ENCODE results near the gene VASH1. TPM values are rescaled to one million over a fixed set of nuclear protein-coding genes. Genes with fewer than 3 reads are reported as not detected.
"Not testable (repeated sequence)": the region's sequence is repeated elsewhere in the genome, so short reads cannot be mapped to it uniquely, and the experiment has no call there.

The VASH1 gene
- total RNA-seq = 94.6 and 104 TPM in 2 replicates

DNA sequence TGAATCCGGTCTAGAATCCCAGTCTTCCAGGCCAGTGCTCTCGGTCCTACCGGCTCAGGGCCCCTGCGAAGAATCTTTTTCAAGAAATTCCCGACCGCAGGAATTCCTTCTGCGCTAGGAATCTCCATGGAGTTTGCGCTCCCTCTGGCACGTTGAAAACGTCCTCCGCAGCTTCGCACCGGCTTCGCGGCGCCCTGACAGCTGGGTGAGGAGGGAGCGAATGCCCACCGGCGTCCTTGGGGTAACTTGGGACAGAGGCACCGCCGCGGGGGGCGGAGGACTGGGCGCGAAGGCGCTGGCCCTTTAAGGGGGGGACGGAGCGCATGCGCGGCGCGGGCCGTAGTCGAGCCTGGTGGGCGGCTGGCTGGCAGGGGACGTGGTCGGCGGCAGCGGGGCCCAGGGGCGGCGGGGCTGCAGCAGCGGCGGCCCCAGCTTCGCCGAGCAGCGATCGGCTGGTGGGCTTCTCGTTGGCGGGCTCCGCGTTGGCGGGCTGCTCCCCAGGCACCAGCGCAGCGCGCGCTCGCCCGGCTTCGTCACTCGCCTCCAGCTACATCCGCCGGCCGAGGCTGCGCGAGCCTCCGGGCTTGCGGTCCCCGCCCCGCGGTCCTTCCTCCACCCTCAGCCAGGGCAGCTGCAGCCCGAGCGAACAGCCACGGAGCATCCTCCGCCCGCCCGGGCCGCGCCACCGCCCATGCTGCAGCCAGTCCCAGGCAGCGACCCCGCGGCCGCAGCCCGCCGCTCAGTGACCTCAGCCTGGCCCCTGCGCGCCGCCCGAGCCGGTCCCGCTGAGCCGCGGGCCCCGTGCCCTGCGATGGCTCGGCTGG lies at the start of gene VASH1:
VASH1 (plus strand) TSS at position 333 of the 824 bp plus-strand sequence. CDS start 1,354 bp downstream, outside the sequence.
- peak; percentile 29 for DNase-seq (ENCODE audit: low read depth, low spot score)

DNA sequence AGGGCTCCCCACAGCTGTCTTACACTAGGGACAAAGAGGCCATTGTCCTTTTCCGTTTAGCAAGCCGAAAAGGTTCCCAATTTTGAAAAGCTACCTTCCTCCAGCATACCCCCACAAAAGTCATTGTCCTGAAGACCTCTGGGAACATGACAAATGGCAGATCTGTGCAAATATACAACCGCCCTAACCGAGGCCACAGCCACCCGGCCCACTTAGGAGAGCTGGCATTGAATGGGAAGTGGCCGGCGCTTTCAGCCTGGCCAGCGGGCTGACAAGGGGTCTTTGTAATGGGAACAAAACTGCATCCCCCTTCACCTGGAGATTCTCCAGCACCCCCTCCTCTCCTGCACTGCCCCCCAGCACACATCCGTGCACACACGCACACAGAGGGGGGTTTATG lies 48.1 kb upstream of the VASH1 start:
- DNase-seq (ENCODE audit: low read depth, low spot score) = no peak

DNA sequence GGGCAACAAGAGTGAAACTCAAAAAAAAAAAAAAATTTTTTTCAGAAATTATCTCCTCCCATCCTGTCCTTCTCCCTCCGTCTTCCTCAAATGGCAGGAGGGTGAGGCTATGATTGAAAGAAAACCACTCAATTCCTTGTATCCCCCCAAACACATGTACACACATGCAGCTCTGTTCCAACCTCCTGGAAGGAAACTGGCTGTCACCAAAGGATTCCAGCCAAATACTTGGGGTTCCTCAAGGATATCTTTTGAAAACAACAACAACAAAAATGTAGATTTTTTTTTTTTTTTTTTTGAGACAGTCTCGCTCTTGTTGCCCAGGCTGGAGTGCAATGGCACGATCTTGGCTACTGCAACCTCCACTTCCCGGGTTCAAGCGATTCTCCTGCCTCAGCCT lies 46.8 kb upstream of the VASH1 start:
- DNase-seq (ENCODE audit: low read depth, low spot score) = no peak

DNA sequence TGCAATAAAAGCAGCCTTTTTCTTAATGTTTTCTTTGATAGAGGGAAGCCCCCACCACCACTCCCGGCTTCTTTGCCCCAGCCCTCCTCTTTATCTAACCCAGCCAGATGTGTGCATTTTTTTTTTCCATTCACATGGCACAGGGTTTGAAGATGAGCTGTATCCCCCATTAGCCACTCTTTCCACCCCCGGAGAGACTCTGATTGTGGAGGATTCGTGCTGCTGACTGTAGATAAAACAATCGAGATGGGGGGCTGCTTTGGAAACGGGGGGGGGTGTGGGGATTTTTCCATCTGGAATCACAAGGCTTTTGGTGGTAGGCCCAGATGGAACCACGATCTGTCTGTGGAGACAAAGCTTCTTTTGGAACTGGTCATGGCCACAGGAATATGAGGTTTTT lies 46.2 kb upstream of the VASH1 start:
- no peak for DNase-seq (ENCODE audit: low read depth, low spot score)

DNA sequence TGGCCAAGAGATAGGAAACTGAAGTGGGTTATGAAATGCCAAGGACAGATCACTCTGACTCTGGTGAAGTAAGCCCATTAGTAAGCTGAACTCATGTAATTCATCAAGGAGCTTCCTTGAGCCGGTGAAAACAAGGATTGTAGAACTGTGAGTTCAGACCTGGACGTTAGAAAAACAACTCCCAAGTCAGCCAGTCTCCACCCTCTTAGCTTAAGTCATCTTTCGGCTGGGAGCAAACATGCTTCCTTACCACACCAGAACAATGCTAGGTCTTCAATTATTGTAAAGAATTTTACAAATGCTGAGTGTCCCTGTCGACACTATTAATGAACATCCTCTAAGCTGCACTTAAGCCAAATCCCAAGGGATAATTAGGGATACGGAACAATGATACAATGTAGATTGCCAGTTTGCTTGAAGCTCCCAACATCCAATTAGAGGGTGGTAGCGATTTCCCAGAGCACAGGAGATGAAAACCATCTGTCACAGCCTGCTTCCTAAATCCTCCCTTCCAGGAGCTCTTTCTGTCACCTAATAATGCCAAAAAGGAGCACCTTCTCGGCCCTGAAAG lies 45.7 kb upstream of the VASH1 start:
- DNase-seq (ENCODE audit: low read depth, low spot score) = no peak

DNA sequence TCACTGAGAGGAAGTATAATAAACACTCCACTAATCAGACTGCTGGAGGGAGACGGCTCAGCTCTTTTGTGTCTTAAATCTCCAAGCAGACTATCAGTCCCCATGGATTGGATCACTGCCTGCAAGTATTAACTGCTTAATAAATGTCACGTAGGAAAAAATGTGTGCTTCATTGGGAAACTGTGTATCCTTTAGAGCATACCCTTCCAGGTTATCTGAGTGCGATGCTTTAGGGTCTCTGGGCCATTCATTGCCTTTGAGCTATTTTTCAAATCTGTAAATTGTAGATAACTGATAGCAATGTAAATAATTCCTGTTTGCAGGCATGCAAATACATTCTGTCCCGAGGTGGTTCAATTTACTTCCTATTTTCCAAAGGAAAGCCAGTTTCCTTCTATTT lies 45.0 kb upstream of the VASH1 start:
- DNase-seq (ENCODE audit: low read depth, low spot score) = no peak

DNA sequence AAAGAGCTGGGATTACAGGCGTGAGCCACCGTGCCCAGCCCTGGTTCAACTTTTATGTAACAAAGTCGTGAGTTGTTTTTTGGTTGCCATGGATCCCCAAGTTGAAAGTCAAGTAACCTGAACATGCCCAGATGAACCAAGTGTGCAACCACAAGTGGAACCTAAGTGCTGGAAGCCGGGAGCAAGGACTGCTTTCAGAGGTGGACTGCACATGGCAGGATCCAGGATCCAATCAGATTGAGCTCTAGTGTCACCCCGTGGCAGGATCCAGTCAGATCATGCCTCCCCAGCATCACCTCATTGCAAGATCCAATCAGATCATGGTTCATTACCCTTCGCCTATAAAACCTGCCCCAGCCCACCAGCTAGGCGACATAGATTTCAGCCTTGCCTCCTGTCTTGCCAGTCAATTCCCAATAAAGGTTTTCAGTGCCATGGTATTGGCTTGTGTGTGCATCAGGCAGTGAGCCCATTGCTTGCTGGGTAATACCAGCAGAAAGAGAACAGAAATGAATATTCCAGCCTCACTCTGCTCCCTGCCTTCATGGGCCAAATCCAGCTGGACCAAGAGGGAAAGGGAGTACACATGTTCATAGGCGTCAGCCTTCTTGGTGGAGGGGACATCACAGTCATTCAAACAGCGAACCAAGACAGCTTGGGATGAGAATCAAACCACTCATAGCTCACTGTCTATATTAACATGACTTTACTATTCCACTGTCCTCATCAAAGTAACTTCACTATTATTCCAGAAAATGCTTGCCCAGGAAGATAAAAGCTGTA lies 43.6 kb upstream of the VASH1 start:
- no peak for DNase-seq (ENCODE audit: low read depth, low spot score)

DNA sequence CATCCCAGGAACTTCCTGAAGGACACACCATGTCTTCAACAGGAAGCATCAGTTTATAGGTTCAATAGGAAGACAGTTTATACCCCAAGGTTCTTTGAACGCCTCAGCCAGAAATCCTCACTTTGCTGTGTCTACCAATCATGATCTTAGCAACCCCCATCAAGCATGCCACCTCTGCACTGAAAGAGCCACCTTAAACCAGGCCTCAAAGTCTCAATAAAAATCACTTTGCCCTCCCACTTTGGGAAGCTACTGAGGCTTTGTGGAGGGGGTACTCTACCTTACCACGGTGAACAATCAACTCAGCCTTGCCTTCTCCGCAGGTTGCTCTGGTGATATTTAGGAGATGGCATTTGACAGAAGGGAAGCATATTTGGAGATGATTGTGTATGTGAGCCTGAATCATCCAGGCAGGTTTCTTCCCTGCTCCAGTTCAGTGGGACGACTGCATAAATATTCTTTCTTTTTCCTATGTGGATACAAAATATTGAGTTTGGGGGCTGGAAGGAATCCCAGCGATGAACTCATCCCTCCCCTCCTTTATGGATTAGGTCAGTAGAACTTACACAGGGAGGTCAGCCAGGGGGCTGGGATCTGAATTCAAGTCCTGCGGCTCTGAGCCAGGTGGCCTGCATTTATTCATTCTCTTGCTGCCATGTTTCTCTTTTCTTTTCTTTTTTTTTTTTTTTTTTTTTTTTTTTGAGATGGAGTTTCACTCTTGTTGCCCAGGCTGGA lies 42.8 kb upstream of the VASH1 start:
- no peak for DNase-seq (ENCODE audit: low read depth, low spot score)

DNA sequence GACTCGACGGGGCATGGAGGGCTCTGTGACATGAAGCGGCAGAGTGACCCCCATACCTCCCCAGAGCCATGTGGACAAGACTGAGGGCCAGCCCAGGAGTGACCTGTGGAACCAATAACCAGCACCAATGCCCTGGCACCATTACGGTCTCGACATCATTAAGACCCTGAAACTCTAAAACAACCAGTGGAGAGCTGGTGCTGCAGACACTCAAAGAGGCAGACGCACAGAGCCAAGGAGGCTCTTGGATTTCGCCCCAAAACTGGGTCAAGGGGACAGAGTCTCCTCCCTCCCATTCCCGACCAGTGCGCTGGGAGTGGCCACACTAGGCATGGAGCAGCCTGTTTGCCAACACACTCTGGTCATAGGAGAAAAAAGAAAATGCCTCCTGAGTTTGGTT lies 41.6 kb upstream of the VASH1 start:
- no peak for DNase-seq (ENCODE audit: low read depth, low spot score)

DNA sequence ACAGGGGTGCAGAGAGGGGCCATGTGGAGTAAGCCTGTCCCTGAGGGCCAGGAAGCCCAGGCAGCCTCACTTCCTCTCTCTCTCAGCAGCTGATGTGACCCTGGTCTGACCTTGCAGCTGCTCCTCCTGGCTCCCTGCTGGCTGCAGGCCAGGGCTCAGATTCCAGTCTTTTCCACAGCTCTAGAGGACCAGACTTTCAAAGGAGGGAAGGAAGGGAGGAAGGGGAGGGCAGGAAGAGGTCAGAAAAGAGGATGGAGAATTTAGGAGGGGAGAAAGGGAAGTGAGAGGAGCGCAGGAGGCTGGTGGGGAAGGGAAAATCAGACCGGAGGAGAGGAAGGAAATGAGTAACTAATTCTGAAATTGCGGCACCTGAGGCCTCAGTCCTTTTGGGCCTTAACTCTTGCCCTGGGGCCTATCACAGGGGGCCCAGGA lies 40.9 kb upstream of the VASH1 start:
- peak; percentile 83 for DNase-seq (ENCODE audit: low read depth, low spot score)

DNA sequence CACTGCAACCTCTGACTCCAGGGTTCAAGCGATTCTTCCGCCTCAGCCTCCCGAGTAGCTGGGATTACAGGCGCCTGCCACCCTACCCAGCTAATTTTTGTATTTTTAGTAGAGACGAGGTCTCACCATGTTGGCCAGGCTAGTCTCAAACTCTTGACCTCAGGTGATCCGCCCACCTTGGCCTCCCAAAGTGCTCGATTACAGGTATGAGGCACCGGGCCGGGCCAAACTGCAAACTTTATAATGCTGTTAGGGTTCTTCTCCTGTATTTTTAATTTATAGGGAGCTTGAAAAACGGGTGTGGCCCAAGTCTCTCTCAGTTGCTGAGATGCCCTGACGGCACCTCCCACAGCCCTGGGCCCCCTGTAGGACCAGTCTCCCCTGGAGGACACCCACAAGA lies 39.8 kb upstream of the VASH1 start:
- DNase-seq (ENCODE audit: low read depth, low spot score) = not testable (repeated sequence)

DNA sequence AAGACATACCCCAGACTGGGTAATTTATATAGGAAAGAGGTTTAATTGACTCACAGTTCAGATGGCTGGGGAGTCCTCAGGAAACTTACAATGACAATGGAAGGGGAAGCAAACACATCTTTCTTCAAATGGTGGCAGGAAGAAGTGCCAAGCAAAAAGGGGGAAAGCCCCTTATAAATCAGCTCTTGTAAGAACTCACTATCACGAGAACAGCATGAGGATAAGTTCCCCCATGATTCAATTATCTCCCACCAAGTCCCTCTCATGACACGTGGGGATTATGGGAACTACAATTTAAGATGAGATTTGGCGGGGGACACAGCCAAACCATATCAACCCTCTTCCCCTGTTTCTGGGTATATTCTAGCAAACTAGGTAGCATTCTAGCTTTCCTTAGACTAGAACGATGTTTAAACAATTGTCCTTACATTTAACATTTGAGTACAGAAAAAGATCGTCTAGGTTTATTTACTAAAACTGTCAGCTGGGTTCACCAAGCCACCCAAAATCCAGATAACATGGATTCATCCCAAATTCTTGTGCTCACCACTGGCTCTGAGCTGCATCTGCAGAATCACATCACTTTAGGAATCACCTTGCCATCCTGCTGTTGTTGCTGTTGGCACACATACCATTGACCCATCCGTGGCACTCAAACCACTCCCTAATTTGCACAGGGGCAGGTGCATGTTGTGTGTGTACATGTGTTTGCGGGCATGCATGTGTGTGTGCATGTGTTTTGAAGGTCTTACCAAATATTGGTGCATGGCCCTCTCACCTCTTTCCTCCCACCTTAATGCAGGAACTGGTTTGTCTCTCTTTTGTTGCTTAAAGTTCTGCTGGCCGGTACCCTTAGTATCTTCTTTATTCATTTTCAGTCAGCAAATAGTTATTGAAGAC lies 36.4 kb upstream of the VASH1 start:
- DNase-seq (ENCODE audit: low read depth, low spot score) = no peak

DNA sequence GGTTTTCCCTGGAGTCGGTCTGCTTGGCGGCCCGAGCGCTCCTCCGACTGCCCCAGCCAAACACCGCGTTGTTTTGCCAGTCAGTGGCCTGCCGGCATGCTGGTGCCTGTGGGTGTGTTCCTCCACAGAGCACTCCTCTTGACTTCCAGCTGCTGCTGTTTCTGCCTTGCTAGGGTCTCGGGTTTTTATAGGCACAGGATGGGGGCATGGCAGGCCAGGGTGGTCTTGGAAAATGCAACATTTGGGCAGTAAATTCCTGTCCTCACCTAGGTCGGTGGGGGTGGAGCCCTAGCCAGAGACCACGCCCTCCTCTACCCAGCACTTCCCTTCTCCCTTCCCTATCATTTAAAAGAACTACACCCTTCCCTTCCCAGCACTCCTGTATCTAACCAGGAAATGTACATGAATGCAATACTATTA lies 34.7 kb upstream of the VASH1 start:
- DNase-seq (ENCODE audit: low read depth, low spot score) = no peak

DNA sequence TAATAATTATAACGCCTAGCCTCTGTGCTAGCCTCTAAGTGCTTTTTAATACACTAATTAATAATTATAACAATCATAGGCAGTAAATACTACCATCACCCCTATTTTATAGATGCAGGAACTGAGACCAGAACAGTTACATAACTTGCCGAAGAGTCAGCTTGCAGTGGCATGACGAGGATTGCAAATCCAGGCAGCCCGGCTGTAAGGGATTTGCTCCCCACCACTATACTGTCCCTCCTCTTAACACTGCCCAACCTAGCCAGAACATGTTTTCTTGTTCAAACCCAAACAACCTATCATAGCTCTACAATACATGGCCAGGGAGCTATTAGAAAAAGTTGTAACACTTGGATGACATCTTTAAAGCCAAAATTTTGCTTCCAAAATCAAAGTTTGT lies 33.9 kb upstream of the VASH1 start:
- DNase-seq (ENCODE audit: low read depth, low spot score) = no peak

DNA sequence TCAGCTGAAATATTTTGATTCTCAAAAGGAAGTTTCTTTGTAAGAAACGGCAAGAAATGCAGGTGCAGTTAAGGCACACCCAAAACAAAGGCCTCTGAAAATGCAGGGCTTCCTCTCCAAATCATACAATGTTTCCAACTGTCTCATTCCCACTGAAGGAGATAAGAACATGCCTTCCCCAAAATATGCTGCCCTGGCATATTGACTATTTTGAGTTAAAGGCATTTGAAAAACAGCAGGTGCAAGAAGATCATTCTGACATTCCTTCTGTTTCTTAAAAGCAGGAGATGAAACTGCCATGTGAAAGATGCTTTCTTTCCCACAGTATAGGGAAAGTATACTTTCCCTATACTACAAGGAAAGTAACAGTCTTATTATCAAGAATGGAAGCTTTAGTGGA lies 33.4 kb upstream of the VASH1 start:
- no peak for DNase-seq (ENCODE audit: low read depth, low spot score)

DNA sequence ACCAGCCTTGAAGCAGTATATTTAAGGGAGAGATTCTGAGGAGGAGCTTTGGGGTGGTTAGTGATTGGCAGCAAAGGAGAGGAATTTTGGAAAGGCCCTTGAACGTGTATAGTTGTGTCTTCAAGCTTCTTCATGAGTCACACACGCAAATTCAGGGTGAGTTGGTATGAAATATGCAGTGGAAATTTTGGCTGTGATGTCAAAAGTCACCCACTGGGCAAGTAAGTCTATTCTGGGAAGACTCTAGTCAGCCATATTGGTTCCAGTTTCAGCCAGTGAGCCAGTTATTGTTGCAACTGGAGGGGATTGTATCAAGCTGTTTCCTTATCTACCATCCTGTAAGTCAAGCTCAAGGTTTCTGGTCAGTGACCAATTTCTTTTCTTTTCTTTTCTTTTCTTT lies 32.0 kb upstream of the VASH1 start:
- no peak for DNase-seq (ENCODE audit: low read depth, low spot score)

DNA sequence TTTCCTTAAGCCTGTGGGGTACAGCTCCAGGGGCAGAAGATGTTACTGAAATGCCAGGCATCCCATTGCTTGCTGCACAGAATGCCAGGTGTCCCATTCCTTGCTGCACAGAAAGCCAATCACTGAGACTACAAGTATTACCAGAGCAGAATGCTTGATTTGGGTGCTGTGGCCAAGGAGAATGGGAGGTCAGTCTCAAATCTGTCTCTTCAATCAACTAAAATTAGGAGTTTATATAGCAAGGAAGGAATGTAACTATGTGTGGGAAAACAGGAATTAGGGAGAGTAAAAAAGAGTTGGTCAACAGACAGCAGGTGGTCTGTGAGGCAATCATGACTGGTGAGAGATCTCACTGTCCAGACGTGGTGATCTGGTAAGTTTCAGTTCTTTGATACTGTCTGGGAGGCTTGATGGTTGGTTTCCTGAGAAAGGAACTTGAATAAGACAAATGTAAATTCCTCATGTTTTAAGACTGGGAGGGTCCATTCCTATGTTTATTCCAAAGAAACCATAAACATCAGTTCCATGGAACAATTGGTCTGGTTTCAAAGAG lies 31.2 kb upstream of the VASH1 start:
- DNase-seq (ENCODE audit: low read depth, low spot score) = no peak

DNA sequence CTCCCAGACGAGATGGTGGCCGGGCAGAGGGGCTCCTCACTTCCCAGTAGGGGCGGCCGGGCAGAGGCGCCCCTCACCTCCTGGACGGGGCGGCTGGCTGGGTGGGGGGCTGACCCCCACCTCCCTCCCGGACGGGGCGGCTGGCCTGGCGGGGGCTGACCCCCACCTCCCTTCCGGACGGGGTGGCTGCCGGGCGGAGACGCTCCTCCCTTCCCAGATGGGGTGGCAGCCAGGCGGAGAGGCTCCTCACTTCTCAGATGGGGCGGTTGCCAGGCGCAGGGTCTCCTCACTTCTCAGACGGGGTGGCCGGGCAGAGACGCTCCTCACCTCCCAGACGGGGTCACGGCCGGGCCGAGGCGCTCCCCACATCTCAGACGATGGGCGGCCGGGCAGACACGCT lies 26.8 kb upstream of the VASH1 start:
- not testable (repeated sequence) for DNase-seq (ENCODE audit: low read depth, low spot score)

DNA sequence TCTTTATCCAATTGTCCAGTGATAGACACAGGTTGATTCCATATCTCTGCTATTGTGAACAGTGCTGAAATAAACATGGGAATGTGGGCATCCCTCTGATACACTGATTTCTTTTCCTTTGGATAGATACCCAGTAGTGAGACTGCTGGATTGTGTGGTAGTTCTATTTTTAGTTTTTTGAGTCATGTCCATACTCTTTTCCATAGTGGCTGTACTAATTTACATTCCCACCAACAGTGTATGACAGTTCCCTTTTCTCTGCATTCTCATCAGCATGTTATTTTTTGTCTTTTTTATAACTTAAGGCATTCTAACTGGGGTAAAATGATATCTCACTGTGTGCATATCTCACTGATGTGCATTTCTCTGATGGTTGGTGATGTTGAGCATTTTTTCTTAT lies 24.8 kb upstream of the VASH1 start:
- no peak for DNase-seq (ENCODE audit: low read depth, low spot score)

DNA sequence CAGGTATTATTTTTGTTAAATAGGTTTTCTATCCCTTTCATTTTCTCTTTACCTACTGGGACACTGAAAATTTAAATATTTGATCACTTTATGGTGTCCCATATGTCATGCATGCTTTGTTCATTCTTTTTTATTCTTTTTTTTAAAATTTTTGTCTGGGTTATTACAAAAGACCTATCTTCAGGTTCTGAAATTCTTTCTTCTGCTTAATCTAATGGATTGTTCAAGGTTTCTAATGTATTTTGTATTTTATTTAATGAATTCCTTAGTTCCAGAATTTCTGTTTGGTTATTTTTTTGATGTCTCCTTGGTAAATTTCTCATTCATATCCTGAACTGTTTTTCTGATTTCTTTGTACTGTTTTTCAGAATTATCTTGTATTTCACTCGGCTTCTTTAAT lies 20.2 kb upstream of the VASH1 start:
- no peak for DNase-seq (ENCODE audit: low read depth, low spot score)

Data from pulmonary artery endothelial cell (primary cell).